Mucosa of descending colon (tissue), 3 donors: ENCODE results near the gene THADA. TPM values are rescaled to one million over a fixed set of nuclear protein-coding genes. Genes with fewer than 3 reads are reported as not detected.

ENCODE experiments used
- ATAC-seq: fragments of 200-7000 bp; cut with Tn5 transposase; one replicate; pipeline ENCODE4 v1.9.1; 2020; ENCODE audit warnings: mild to moderate bottlenecking, moderate library complexity
- DNase-seq, 3 donors: peaks; one replicate each; pipeline ENCODE4 v3.0.0-alpha.2; 2020
- H3K36me3 ChIP-seq: fragments of 200-600 bp; one replicate; pipeline ENCODE4 v1.8.0; 2021; ENCODE audit warnings: low read depth, mild to moderate bottlenecking
- H3K4me1 ChIP-seq: fragments of 200-600 bp; one replicate; pipeline ENCODE4 v1.8.0; 2021; ENCODE audit warnings: low read depth, mild to moderate bottlenecking
- H3K4me3 ChIP-seq: fragments of 200-600 bp; one replicate; pipeline ENCODE4 v1.8.0; 2021; ENCODE audit warnings: mild to moderate bottlenecking
- H3K9me3 ChIP-seq: fragments of 200-600 bp; one replicate; pipeline ENCODE4 v1.8.0; 2021; ENCODE audit warnings: mild to moderate bottlenecking
- intact Hi-C, 2 donors: fragments of 100-400 bp; cut with DNase I in 1 of 2; cut with micrococcal nuclease in 1 of 2; formaldehyde crosslinking; loops; one replicate each; pipeline versions ENCODE4 v1.11.0 to v1.11.1; 2022; cut with DNase I, micrococcal nuclease
- total RNA-seq, 3 donors: library from RNA; stranded (reverse); fragmentation: NEBNext Ultra II Directional in 2 of 3; extraction: Animal tissue kit (Norgen Biotek cat#: 25700) in 2 of 3; gene quantifications; one replicate each; pipeline versions ENCODE4 v1.2.1 to v1.2.4, GENCODE V29; 2021 to 2023
- TF ChIP-seq, protein P1 (sequence below): fragments of 200-600 bp; IDR thresholded peaks from one replicate; pipeline ENCODE4 v1.8.0; 2022; ENCODE audit warnings: antibody characterized with exemption, mild to moderate bottlenecking
- donor health status: DM: no; HTN: no; CAD: no; lungs with moderate emphysema.
- donor health status: DM: no; HTN: no; CAD: no.
- donor health status: DM: no; HTN: yes; CAD: no.

THADA gene
- total RNA-seq, 3 donors from 2014 or later = 20.1 to 26.7 (median 25.3) TPM

DNA sequence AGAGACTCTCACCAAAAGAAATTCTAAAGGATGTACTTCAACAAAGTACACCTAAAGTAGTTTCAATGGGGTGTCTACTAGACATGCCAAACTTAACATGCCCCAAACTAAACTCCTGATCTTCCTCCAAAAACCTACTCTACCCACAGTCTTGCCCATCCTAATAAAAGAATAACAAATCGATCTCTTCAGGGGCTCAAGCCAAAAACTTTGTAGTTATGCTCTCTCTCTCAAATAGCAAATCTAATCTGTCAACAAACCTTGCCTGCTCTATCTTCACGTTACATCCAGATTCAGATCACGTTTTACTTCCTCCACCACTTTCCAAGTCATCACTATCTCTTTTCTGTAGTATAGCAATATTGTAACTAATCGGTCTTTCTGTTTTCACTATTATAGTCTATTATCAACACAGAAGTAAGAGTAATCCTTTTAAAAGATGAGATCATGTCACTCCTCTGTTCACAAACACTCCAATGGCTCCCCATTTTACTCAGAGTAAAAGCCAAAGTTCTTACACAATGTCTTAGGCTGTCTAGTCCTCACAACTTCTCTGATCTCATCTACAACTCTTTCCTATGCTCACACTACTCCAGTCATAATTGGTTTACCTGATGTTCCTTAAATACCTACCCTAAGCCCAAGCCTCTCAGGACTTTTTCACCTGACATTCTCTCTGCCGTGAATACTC, 79.9 kb downstream of the THADA start:
- no peaks in the 10 kb centered on the region for H3K36me3 ChIP-seq
- H3K4me3 ChIP-seq = no peak overlapping the region
- DNase-seq (no peak), ATAC-seq (peak; percentile 13)
- no peaks in the 10 kb centered on the region for H3K9me3 ChIP-seq
- peaks cover 5% of the 10 kb centered on the region for H3K4me1 ChIP-seq
- TF ChIP-seq, protein P1, sequence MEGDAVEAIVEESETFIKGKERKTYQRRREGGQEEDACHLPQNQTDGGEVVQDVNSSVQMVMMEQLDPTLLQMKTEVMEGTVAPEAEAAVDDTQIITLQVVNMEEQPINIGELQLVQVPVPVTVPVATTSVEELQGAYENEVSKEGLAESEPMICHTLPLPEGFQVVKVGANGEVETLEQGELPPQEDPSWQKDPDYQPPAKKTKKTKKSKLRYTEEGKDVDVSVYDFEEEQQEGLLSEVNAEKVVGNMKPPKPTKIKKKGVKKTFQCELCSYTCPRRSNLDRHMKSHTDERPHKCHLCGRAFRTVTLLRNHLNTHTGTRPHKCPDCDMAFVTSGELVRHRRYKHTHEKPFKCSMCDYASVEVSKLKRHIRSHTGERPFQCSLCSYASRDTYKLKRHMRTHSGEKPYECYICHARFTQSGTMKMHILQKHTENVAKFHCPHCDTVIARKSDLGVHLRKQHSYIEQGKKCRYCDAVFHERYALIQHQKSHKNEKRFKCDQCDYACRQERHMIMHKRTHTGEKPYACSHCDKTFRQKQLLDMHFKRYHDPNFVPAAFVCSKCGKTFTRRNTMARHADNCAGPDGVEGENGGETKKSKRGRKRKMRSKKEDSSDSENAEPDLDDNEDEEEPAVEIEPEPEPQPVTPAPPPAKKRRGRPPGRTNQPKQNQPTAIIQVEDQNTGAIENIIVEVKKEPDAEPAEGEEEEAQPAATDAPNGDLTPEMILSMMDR = no peak
- intact Hi-C loops = no loop called here

DNA sequence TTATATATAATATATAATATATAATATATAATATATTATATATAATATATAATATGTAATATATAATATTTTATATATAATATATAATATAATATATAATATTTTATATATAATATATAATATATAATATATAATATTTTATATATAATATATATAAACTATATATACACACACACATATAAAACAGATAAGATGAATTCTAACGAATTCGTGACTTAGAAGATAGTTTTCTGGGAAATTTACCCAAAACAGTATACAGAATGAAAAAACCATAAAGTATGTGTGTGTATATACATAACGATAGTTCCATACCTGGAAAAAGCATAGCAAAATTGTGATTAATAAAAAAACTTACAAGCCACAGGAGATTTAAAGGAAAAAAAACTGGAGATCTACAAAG, 80.6 kb downstream of the THADA start:
- TF ChIP-seq, protein P1 = no peak
- intact Hi-C loops = no loop called here
- no peak for DNase-seq
- peaks cover 4% of the 10 kb centered on the region for H3K4me1 ChIP-seq
- H3K4me3 ChIP-seq = no peak overlapping the region
- no peak for ATAC-seq
- no peaks in the 10 kb centered on the region for H3K9me3 ChIP-seq
- no peaks in the 10 kb centered on the region for H3K36me3 ChIP-seq

DNA sequence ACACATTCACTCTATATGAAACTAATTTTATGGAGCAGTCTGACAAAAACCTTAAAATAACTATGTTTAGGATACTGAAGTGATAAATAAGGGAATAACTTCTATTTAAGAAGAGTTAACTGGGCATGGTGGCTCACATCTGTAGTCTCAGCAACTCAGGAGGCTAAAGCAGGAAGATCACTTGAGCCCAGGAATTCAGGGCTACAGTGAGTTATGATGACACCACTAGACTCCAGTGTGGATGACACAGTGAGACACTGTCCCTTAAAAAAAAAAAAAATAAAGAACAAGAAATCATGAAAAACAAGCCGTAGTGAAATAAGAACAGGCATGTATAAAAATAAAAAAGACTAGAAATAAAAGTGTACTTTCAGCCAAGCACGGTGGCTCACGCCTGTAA, 82.0 kb downstream of the THADA start:
- DNase-seq = no peak
- H3K36me3 ChIP-seq = no peaks in the 10 kb centered on the region
- no peak overlapping the region for H3K4me3 ChIP-seq
- TF ChIP-seq, protein P1 = no peak
- intact Hi-C loops = no loop called here
- H3K4me1 ChIP-seq = no peaks in the 10 kb centered on the region
- ATAC-seq = no peak
- no peaks in the 10 kb centered on the region for H3K9me3 ChIP-seq

DNA sequence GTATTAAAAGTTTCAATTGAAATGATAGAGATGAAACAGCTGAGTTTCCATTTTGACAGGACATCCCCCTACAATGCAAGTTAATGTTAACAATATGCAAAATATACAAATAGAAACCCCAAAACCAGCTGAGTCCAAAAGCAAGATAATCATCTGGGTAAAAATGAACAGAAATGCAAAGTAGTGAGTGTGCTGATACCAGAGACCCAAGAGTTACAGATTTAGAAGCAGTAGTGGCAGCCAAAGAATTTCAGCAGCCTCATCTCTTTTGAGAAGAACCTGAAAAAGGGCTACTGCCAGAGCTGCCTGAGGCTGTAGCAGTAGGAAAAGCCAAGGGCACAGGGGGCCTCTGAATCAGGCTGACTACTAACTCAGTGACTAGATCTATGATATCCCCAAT, 82.6 kb downstream of the THADA start:
- H3K9me3 ChIP-seq = no peaks in the 10 kb centered on the region
- TF ChIP-seq, protein P1 = no peak
- no peak overlapping the region for H3K4me3 ChIP-seq
- no peaks in the 10 kb centered on the region for H3K4me1 ChIP-seq
- no peak for ATAC-seq
- no peaks in the 10 kb centered on the region for H3K36me3 ChIP-seq
- no peak for DNase-seq
- intact Hi-C loops = no loop called here

DNA sequence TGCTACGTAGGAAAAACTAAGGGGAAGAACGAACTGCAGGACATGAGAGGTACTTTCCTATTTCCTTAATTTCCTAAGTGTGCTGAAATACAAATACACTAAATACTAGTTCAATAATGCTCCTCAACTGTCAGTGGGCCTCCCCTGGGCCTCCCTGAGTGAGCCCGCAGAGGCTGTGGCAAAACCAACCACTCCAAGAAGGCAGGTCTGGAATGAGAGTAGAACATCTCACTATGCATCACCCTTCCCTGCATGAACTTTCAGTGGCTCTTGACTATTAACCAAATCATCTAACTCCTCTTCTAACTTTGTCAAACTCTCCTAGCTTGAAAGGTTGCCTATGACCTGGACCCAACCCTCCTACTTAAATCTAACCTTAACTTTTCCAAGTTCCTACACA, 84.6 kb downstream of the THADA start:
- TF ChIP-seq, protein P1 = no peak
- no peaks in the 10 kb centered on the region for H3K4me1 ChIP-seq
- no peak overlapping the region for H3K4me3 ChIP-seq
- ATAC-seq = no peak
- no peaks in the 10 kb centered on the region for H3K36me3 ChIP-seq
- H3K9me3 ChIP-seq = no peaks in the 10 kb centered on the region
- DNase-seq = no peak
- intact Hi-C loops = no loop called here

DNA sequence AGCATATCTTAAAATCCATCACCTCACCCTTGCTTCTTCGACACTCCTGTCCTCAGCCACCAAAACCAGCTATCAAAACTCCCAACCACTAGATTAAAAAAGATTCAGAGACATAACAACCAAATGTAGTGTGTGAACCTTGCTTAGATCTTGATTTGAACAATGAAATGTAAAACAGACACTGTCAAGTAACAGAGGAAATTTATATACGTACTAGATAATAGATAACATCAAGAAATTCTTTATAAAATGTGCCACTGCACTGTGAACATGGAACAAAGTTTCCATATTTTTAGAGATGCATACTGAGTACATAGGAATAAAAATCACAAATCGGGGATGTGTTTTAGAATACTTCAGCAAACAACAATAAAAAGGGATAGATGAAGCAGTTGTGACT, 86.0 kb downstream of the THADA start:
- intact Hi-C loops = no loop called here
- Histone ChIP-seq H3K36me3 (no peaks in the 10 kb centered on the region), H3K4me1 (no peaks in the 10 kb centered on the region), H3K9me3 (no peaks in the 10 kb centered on the region), H3K4me3 (no peak overlapping the region)
- TF ChIP-seq, protein P1 = no peak
- DNase-seq = no peak
- ATAC-seq = no peak
